ENCODE results near the gene MET. TPM values are rescaled to one million over a fixed set of nuclear protein-coding genes. Genes with fewer than 3 reads are reported as not detected.

MET gene
- total and polyA plus RNA-seq, 2 donors (not counting 3 experiments of a cell fraction or from before 2014, with no cell fraction given), result 21.1 to 44.5 TPM

DNA sequence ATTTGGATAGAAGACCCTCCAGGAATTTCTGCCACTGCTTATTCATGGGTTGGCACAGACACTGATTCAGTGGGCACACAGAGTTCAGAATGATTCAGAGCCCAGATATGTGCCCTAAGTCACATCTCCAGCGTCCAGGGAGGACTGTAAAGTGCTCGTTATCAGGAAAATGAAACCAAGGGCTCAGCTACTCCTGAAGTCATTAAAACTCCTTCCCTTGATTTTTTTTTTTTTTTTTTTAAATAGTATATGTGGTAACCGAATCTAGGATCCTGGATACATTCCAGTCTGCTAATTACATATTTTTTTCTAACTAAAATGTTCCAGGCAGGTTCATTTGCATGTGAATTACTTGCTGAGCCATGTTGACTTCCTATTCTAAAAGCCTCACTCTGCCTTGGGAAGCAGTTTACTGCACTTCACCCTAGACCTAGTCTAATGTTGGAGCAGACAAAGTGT, 34.7 kb downstream of the MET start:
- intact Hi-C loops (cut with micrococcal nuclease) (loop anchor here (1.0 to 2.0 kb wide), 3 partner anchors 10 to 66 kb away; no protein-coding TSS in a partner anchor), dilution Hi-C loops (cut with MboI; ENCODE audit: extremely low pct_ligation_motif_present, low sequenced_read_pairs) (no loop called here)
- peak; percentile 65 for TF ChIP-seq POLR2AphosphoS5 (IDR thresholded peaks at IDR 0.05; ENCODE audit: insufficient read depth, low read depth, low read length)
- TF ChIP-seq GATA2 (IDR thresholded peaks at IDR 0.05; ENCODE audit: insufficient read depth, insufficient read length, low read depth, low read length), result peak; percentile 70
- peak; percentile 51 for TF ChIP-seq JUN (IDR thresholded peaks at IDR 0.05; ENCODE audit: borderline replicate concordance, insufficient read depth, insufficient read length, low read depth)
- no peak for TF ChIP-seq EZH2 (IDR thresholded peaks at IDR 0.05; ENCODE audit: borderline replicate concordance, low read depth, low read length, severe bottlenecking)
- peak; percentile 85 for TF ChIP-seq FOS (IDR thresholded peaks at IDR 0.05; ENCODE audit: borderline replicate concordance, insufficient read depth, low read length)
- TF ChIP-seq, protein P1, sequence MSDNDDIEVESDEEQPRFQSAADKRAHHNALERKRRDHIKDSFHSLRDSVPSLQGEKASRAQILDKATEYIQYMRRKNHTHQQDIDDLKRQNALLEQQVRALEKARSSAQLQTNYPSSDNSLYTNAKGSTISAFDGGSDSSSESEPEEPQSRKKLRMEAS (IDR thresholded peaks at IDR 0.05; ENCODE audit: insufficient read depth, insufficient read length), result no peak
- no peak for TF ChIP-seq CTCF (IDR thresholded peaks at IDR 0.05; ENCODE audit: extremely low read depth in 1 of 2, insufficient read depth in 1 of 2, low read depth in 1 of 2, low read length in 2 of 2)
- TF ChIP-seq MYC (IDR thresholded peaks at IDR 0.05; ENCODE audit: low read depth, low read length), result no peak
- no peak for TF ChIP-seq POLR2A (IDR thresholded peaks at IDR 0.05; ENCODE audit: low read depth, low read length)
- no TSS peak for BruUV-seq (replicated peaks)
- peaks cover 42% of the 10 kb centered on the region for H3K4me1 ChIP-seq (ENCODE audit: control insufficient read depth, extremely low read depth, insufficient read depth, low read length)
- H4K20me1 ChIP-seq (replicated peaks; ENCODE audit: control insufficient read depth, extremely low read depth, insufficient read depth, low read length), result no peaks in the 10 kb centered on the region
- H3K27ac ChIP-seq (ENCODE audit: insufficient read depth, low read depth, low read length), result peak overlapping the region; percentile 76
- peak overlapping the region in 2 of 3 experiments; percentile 9 to 52 for H3K4me3 ChIP-seq (replicated peaks in 1 of 3; ENCODE audit: insufficient read depth in 1 of 3, low read depth in 1 of 3, low read length in 3 of 3)
- H3K27me3 ChIP-seq (ENCODE audit: control insufficient read depth in 2 of 2, insufficient read depth in 2 of 2, low read length in 2 of 2), result no peaks in the 10 kb centered on the region
- FAIRE-seq (peak; percentile 63), DNase-seq (ENCODE audit: low read depth, low spot score) (peak; percentile 82)
- H3K9ac ChIP-seq (replicated peaks; ENCODE audit: extremely low read depth, insufficient read depth, low read length), result peak overlapping the region; percentile 78
- H3K4me2 ChIP-seq (ENCODE audit: insufficient read depth, low read length), result peak overlapping the region; percentile 97
- POLR2A ChIA-PET, result interaction anchor here (0.6 kb wide), 1 partner anchor 66 kb away, joined by 5 read pairs; no protein-coding TSS in a partner anchor
- H3K9me1 ChIP-seq (replicated peaks; ENCODE audit: control insufficient read depth, extremely low read depth, insufficient read depth, low read length), result no peaks in the 10 kb centered on the region
- H3K36me3 ChIP-seq (ENCODE audit: control insufficient read depth in 2 of 2, extremely low read depth in 1 of 2, insufficient read depth in 2 of 2, low read length in 2 of 2), result no peaks in the 10 kb centered on the region
- H3K9me3 ChIP-seq (replicated peaks; ENCODE audit: control insufficient read depth, insufficient read depth, low read length), result no peaks in the 10 kb centered on the region
- H3K79me2 ChIP-seq (ENCODE audit: control insufficient read depth, insufficient read depth, low read length), result peaks cover 41% of the 10 kb centered on the region
- peak overlapping the region; percentile 23 for H2AFZ ChIP-seq (ENCODE audit: low read depth, low read length)
- CTCF ChIA-PET, result interaction anchor here (0.9 to 2.6 kb wide), 6 partner anchors 10 to 114 kb away, joined by 3 to 20 read pairs (median 4); no protein-coding TSS in a partner anchor

All from endothelial cell of umbilical vein (primary cell).